Measurements from ENCODE around the gene PDZRN3. TPM values are rescaled to one million over a fixed set of nuclear protein-coding genes. Genes with fewer than 3 reads are reported as not detected.

Gene PDZRN3
- total RNA-seq, 1 experiment from 2014 or later: 0.24 TPM

- Histone ChIP-seq H3K36me3 (ENCODE audit: insufficient read depth, low read length, poor library complexity, severe bottlenecking) (no peaks in the 10 kb centered on the region), H3K4me3 (ENCODE audit: low read depth, low read length, poor library complexity, severe bottlenecking) (no peak overlapping the region), H3K27me3 (replicated peaks; ENCODE audit: insufficient read depth, low read depth, low read length, poor library complexity) (no peaks in the 10 kb centered on the region), H3K9me3 (ENCODE audit: low read depth, low read length, poor library complexity, severe bottlenecking) (no peaks in the 10 kb centered on the region), H3K4me1 (ENCODE audit: insufficient read depth, low read length, poor library complexity, severe bottlenecking) (no peaks in the 10 kb centered on the region), H3K27ac (ENCODE audit: low read depth, low read length, poor library complexity, severe bottlenecking) (no peak overlapping the region)
- no peak for TF ChIP-seq CTCF (conservative IDR thresholded peaks at IDR 0.05; ENCODE audit: low read depth, low read length)
- TF ChIP-seq EZH2 (IDR thresholded peaks at IDR 0.05; ENCODE audit: borderline replicate concordance, low read depth, low read length, poor library complexity, severe bottlenecking): no peak
- no peak for DNase-seq (ENCODE audit: low spot score)
- no TSS peak for BruUV-seq (replicated peaks)
- POLR2A ChIA-PET (ENCODE audit: low non-redundant PET): no interaction called here
- CTCF ChIA-PET: interaction anchor here (0.6 kb wide), 2 partner anchors 387 to 595 kb away, joined by 3 to 16 read pairs; no protein-coding TSS in a partner anchor
- intact Hi-C loops (cut with micrococcal nuclease; ENCODE audit: unreplicated experiment): no loop called here
Measured at GRCh38 chr3:73500321-73500720, 124.4 kb downstream of the PDZRN3 start.

DNA sequence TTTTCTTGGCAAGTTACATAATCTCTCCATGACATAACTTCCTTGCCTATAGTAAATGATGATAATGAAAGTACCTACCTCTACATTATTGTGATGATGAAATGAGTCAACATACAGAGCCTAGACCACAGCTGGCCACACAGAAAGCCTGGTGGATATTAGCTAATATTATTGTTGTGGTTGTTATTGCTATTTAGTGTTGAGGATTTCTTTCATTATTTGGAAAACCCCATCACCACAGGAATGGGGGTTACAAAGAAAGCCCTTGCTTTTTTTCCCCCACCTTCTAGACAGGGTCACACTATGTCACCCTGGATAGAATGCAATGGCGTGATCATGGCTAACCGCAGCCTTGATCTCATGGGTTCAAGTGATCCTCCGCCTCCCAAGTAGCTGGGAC lies 125.0 kb downstream of the PDZRN3 start:
- no peak for TF ChIP-seq CTCF (conservative IDR thresholded peaks at IDR 0.05; ENCODE audit: low read depth, low read length)
- no peak for TF ChIP-seq EZH2 (IDR thresholded peaks at IDR 0.05; ENCODE audit: borderline replicate concordance, low read depth, low read length, poor library complexity, severe bottlenecking)
- ChIA-PET CTCF (no interaction called here), POLR2A (ENCODE audit: low non-redundant PET) (no interaction called here)
- no peak overlapping the region for H3K27ac ChIP-seq (ENCODE audit: low read depth, low read length, poor library complexity, severe bottlenecking)
- H3K36me3 ChIP-seq (ENCODE audit: insufficient read depth, low read length, poor library complexity, severe bottlenecking): no peaks in the 10 kb centered on the region
- no peaks in the 10 kb centered on the region for H3K27me3 ChIP-seq (replicated peaks; ENCODE audit: insufficient read depth, low read depth, low read length, poor library complexity)
- H3K4me3 ChIP-seq (ENCODE audit: low read depth, low read length, poor library complexity, severe bottlenecking): no peak overlapping the region
- DNase-seq (ENCODE audit: low spot score): no peak
- intact Hi-C loops (cut with micrococcal nuclease; ENCODE audit: unreplicated experiment): no loop called here
- no TSS peak for BruUV-seq (replicated peaks)
- no peaks in the 10 kb centered on the region for H3K9me3 ChIP-seq (ENCODE audit: low read depth, low read length, poor library complexity, severe bottlenecking)
- no peaks in the 10 kb centered on the region for H3K4me1 ChIP-seq (ENCODE audit: insufficient read depth, low read length, poor library complexity, severe bottlenecking)

DNA sequence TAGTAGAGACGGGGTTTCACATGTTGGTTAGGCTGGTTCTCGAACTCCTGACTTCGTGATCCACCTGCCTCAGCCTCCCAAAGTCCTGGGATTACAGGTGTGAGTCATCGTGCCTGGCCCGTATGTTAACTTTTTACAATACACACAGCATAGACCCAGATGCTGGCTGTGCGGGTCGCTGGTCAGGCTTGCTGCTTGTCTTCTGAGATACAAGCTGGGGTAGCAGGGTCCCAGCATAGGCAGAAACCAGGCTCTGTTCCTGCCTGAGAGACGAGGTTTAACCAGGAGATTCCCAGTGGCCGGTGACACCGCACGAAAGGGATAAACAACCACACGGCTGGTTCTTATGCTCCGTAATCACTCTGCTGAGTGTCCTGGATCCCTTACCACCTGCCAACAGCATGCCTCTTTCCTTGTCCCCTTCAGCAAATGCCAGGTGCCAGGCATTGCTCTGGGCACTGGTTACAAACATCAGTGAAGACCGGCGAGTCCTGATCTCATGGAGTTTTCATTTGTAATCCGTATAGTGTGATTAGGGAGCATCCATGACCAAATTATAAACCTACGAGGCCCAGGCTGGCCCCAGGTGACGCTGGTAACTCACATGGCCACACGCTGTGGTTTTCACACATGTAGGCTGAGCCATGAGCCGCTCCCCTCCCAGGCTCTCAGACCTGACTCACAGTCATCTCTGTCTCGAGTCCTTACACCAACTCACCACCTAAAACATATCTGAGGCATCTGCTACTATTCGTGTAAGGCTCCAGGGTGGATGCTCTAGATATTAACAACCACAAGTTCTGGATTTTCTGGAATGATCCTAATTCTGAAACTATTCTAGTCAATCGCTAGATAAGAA lies 125.7 kb downstream of the PDZRN3 start:
- DNase-seq (ENCODE audit: low spot score): no peak
- Histone ChIP-seq H3K27me3 (replicated peaks; ENCODE audit: insufficient read depth, low read depth, low read length, poor library complexity) (no peaks in the 10 kb centered on the region), H3K4me3 (ENCODE audit: low read depth, low read length, poor library complexity, severe bottlenecking) (no peak overlapping the region), H3K36me3 (ENCODE audit: insufficient read depth, low read length, poor library complexity, severe bottlenecking) (no peaks in the 10 kb centered on the region), H3K27ac (ENCODE audit: low read depth, low read length, poor library complexity, severe bottlenecking) (no peak overlapping the region), H3K9me3 (ENCODE audit: low read depth, low read length, poor library complexity, severe bottlenecking) (no peaks in the 10 kb centered on the region), H3K4me1 (ENCODE audit: insufficient read depth, low read length, poor library complexity, severe bottlenecking) (no peaks in the 10 kb centered on the region)
- intact Hi-C loops (cut with micrococcal nuclease; ENCODE audit: unreplicated experiment): no loop called here
- ChIA-PET CTCF (no interaction called here), POLR2A (ENCODE audit: low non-redundant PET) (no interaction called here)
- no TSS peak for BruUV-seq (replicated peaks)
- TF ChIP-seq EZH2 (IDR thresholded peaks at IDR 0.05; ENCODE audit: borderline replicate concordance, low read depth, low read length, poor library complexity, severe bottlenecking) (no peak), CTCF (conservative IDR thresholded peaks at IDR 0.05; ENCODE audit: low read depth, low read length) (no peak)

Data from A673 (cell line).